Immature natural killer cell (primary cell): ENCODE results near the gene CSPG4. TPM values are rescaled to one million over a fixed set of nuclear protein-coding genes. Genes with fewer than 3 reads are reported as not detected.
"Not testable (repeated sequence)": the region's sequence is repeated elsewhere in the genome, so short reads cannot be mapped to it uniquely, and the experiment has no call there.

Experiments
- DNase-seq, 3 donors: peaks; one replicate each; pipeline ENCODE4 v3.0.0; 2022; ENCODE audit warnings: mixed read lengths in 1 of 3
- H3K27ac Mint-ChIP-seq, 6 donors: one replicate each; pipeline ENCODE4 v1.8.0; 2020; ENCODE audit warnings: mixed read lengths in 6 of 6, mild to moderate bottlenecking in 5 of 6, inconsistent platforms in 4 of 6, moderate library complexity in 3 of 6
- H3K27me3 Mint-ChIP-seq, 3 donors: one replicate each; pipeline ENCODE4 v1.8.0; 2020 to 2021; ENCODE audit warnings: low read depth in 3 of 3, mild to moderate bottlenecking in 3 of 3, mixed read lengths in 3 of 3, moderate library complexity in 3 of 3, inconsistent platforms in 1 of 3
- H3K36me3 Mint-ChIP-seq, 3 donors: one replicate each; pipeline ENCODE4 v1.8.0; 2020; ENCODE audit warnings: mixed read lengths in 3 of 3, inconsistent platforms in 2 of 3, mild to moderate bottlenecking in 2 of 3
- H3K4me1 Mint-ChIP-seq, 2 donors: one replicate each; pipeline ENCODE4 v1.8.0; 2020; ENCODE audit warnings: inconsistent platforms in 2 of 2, mild to moderate bottlenecking in 2 of 2, mixed read lengths in 2 of 2, moderate library complexity in 1 of 2
- H3K4me3 Mint-ChIP-seq, 5 donors: one replicate each; pipeline ENCODE4 v1.8.0; 2020; ENCODE audit warnings: mild to moderate bottlenecking in 5 of 5, mixed read lengths in 5 of 5, inconsistent platforms in 3 of 5, moderate library complexity in 3 of 5
- H3K9me3 Mint-ChIP-seq, 6 donors: one replicate each; pipeline ENCODE4 v1.8.0; 2020; ENCODE audit warnings: mild to moderate bottlenecking in 6 of 6, mixed read lengths in 6 of 6, inconsistent platforms in 4 of 6, moderate library complexity in 3 of 6
- polyA plus RNA-seq, 3 donors: library from polyadenylated mRNA; unstranded; fragments of 300-500 nt; fragmentation: Illumina TruSeq; gene quantifications; one replicate each; pipeline ENCODE4 v1.2.3, GENCODE V29; 2021

The CSPG4 gene
- polyA plus RNA-seq, 3 donors from 2014 or later, result 0.12 to 0.18 TPM; not detected in 1

GRCh38 chr15:75637245-75638009 is 75.2 kb downstream of the CSPG4 start:
- no peaks in the 10 kb centered on the region for H3K9me3 Mint-ChIP-seq
- H3K27ac Mint-ChIP-seq, result peak overlapping the region in 3 of 6 donors; percentile 15 to 62 (median 56)
- no peak for DNase-seq
- H3K4me3 Mint-ChIP-seq, result peak overlapping the region in 3 of 5 donors; percentile 9 to 92 (median 59)
- peaks cover 38 to 39% of the 10 kb centered on the region in 2 donors for H3K4me1 Mint-ChIP-seq
- H3K36me3 Mint-ChIP-seq, result peaks cover 0 to 3% (median 0%) of the 10 kb centered on the region in 3 donors
- H3K27me3 Mint-ChIP-seq, result peaks cover 0 to 7% (median 2%) of the 10 kb centered on the region in 3 donors

DNA sequence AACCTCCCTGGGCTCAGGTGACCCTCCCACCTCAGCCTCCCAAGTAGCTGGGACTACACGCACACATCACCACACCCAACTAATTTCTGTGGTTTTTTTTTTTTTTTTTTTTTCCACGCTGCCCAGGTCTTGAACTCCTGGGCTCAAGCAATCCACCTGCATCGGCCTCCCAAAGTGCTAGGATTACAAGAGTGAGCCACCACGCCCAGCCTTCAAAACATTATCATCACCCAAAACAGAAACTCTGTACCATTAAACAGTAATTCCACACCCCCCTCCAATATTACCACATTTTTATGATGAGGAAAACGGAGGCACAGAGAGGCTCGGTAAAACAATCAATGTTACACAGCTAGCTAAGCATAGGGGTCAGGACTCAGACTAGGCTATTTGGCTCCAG is 76.6 kb downstream of the CSPG4 start:
- peaks cover 0 to 3% (median 0%) of the 10 kb centered on the region in 3 donors for H3K36me3 Mint-ChIP-seq
- peaks cover 34 to 36% of the 10 kb centered on the region in 2 donors for H3K4me1 Mint-ChIP-seq
- H3K4me3 Mint-ChIP-seq, result peak overlapping the region in 1 of 5 donors; percentile 30
- H3K27me3 Mint-ChIP-seq, result peaks cover 0 to 7% (median 2%) of the 10 kb centered on the region in 3 donors
- no peaks in the 10 kb centered on the region for H3K9me3 Mint-ChIP-seq
- no peak for DNase-seq
- H3K27ac Mint-ChIP-seq, result no peak overlapping the region

DNA sequence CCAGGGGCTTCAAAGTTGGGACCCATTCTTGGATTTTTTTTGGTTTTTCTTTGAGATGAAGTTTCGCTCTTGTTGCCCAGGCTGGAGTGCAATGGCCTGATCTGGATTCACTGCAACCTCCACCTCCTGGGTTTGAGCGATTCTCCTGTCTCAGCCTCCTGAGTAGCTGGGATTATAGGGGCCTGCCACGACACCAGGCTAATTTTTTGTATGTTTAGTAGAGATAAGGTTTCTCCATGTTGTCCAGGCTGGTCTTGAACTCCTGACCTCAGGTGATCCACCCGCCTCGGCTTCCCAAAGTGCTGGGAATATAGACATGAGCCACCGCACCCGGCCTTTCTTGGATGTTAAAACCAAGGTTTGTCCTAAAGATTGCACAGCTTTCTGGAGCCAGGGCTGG is 78.7 kb downstream of the CSPG4 start:
- not testable (repeated sequence) for H3K9me3 Mint-ChIP-seq, H3K27me3 Mint-ChIP-seq, H3K4me3 Mint-ChIP-seq, H3K27ac Mint-ChIP-seq, DNase-seq, H3K36me3 Mint-ChIP-seq
- peaks cover 17 to 21% of the 10 kb centered on the region in 2 donors for H3K4me1 Mint-ChIP-seq

GRCh38 chr15:75631935-75632334 is 80.7 kb downstream of the CSPG4 start:
- H3K4me3 Mint-ChIP-seq, result no peak overlapping the region
- DNase-seq, result no peak
- no peaks in the 10 kb centered on the region for H3K27me3 Mint-ChIP-seq
- H3K27ac Mint-ChIP-seq, result no peak overlapping the region
- no peaks in the 10 kb centered on the region for H3K9me3 Mint-ChIP-seq
- no peaks in the 10 kb centered on the region for H3K36me3 Mint-ChIP-seq
- H3K4me1 Mint-ChIP-seq, result peaks cover 1% of the 10 kb centered on the region in 2 donors

- Mint-ChIP-seq H3K4me3 (peak within 1 kb of the TSS; percentile 87 to 97 (median 92)), H3K9me3 (no peaks in the 10 kb centered on the region), H3K27me3 (peaks cover 0 to 8% (median 6%) of the 10 kb centered on the region in 3 donors), H3K36me3 (no peaks in the 10 kb centered on the region), H3K4me1 (peaks cover 23% of the 10 kb centered on the region in 2 donors), H3K27ac (peak within 1 kb of the TSS; percentile 95 to 100 (median 98))
- DNase-seq, result peak; percentile 89 to 91 (median 89)
These were observed 86.9 kb downstream of the CSPG4 start, which contains the start of gene SNUPN for GRCh38 chr15:75625542-75626347. Gene SNUPN, minus strand, starts transcription at chr15:75625725. Its CDS starts 4,674 bp downstream, at chr15:75621051.

Other genes with a start within 250 kb of the CSPG4 start
- 10 to 100 TPM; 22.6 to 34.6 (median 31.2) TPM for gene PTPN9, start 133.5 kb downstream of the CSPG4 start, polyA plus RNA-seq
- gene SNUPN, start 87.1 kb downstream of the CSPG4 start, polyA plus RNA-seq, result 10 to 100 TPM; 21.2 to 46.0 (median 31.5) TPM
- gene IMP3, start 72.6 kb downstream of the CSPG4 start, polyA plus RNA-seq, result 100 to 1,000 TPM; 193 to 238 (median 221) TPM
- gene SNX33, start 64.9 kb downstream of the CSPG4 start, polyA plus RNA-seq, result 1 to 10 TPM in 1 of 3 donors, under 1 TPM in 2; 0.43 to 1.3 (median 0.51) TPM
- gene UBE2Q2, start 130.6 kb upstream of the CSPG4 start, polyA plus RNA-seq, result 10 to 100 TPM; 38.9 to 55.7 (median 52.1) TPM
- gene FBXO22, start 191.0 kb upstream of the CSPG4 start, polyA plus RNA-seq, result 10 to 100 TPM; 11.5 to 13.8 (median 12.7) TPM